SU-DHL-6 (cell line): ENCODE measurements around the gene CALN1.

Experiments
- H2AFZ ChIP-seq: fragments of 200-600 bp; sonication (generic); 2 replicates; pipeline ENCODE4 v1.6.1; 2014; ENCODE audit warnings: low read depth, mild to moderate bottlenecking, moderate library complexity, mixed read lengths, antibody characterized with exemption, low read length; ENCODE audit not compliant: severe bottlenecking
- H3F3A ChIP-seq: fragments of 200-600 bp; shearing (Covaris generic); 2 replicates; pipeline ENCODE4 v1.6.0; 2016; ENCODE audit warnings: antibody characterized with exemption, mild to moderate bottlenecking; ENCODE audit not compliant: insufficient read depth
- H3K27ac ChIP-seq: fragments of 200-600 bp; sonication (generic); 2 replicates; pipeline ENCODE4 v1.5.1; 2016; ENCODE audit warnings: low read depth, mild to moderate bottlenecking, low read length, moderate library complexity, mixed read lengths
- H3K27me3 ChIP-seq: fragments of 200-600 bp; sonication (generic), shearing (Covaris generic); 2 replicates; pipeline ENCODE4 v1.6.0; 2014; ENCODE audit warnings: mild to moderate bottlenecking, low read length
- H3K36me3 ChIP-seq: fragments of 200-600 bp; sonication (generic); 2 replicates; pipeline ENCODE4 v1.6.1; 2014; ENCODE audit warnings: mild to moderate bottlenecking, low read length, mixed read lengths
- H3K4me2 ChIP-seq: fragments of 300-600, 200-600 bp; shearing (Covaris generic), sonication (generic); 2 replicates; pipeline ENCODE4 v1.6.0; 2014; ENCODE audit warnings: low read length, low read depth, mild to moderate bottlenecking; ENCODE audit not compliant: poor library complexity, severe bottlenecking
- H3K4me3 ChIP-seq: fragments of 200-600 bp; sonication (generic); 2 replicates; pipeline ENCODE4 v1.5.1; 2014; ENCODE audit warnings: antibody characterized with exemption, low read length, mild to moderate bottlenecking, mixed read lengths; ENCODE audit not compliant: insufficient read depth, poor library complexity, severe bottlenecking
- H3K79me2 ChIP-seq: fragments of 200-600 bp; sonication (generic); 2 replicates; pipeline ENCODE4 v1.6.1; 2014; ENCODE audit warnings: mild to moderate bottlenecking, low read length, moderate library complexity; ENCODE audit not compliant: insufficient read depth
- H3K9ac ChIP-seq: fragments of 200-600 bp; sonication (generic); 2 replicates; pipeline ENCODE4 v1.7.0; 2014; ENCODE audit warnings: mild to moderate bottlenecking, low read length
- H3K9me2 ChIP-seq: fragments of 200-600 bp; sonication (generic); replicated peaks from 2 replicates; pipeline ENCODE4 v1.6.1; 2014; ENCODE audit warnings: low read length; ENCODE audit not compliant: insufficient read depth
- H3K9me3 ChIP-seq: fragments of 200-600 bp; sonication (generic); 2 replicates; pipeline ENCODE4 v1.6.1; 2014; ENCODE audit warnings: low read length, mixed read lengths; ENCODE audit not compliant: insufficient read depth
- H4K20me1 ChIP-seq: fragments of 200-600 bp; sonication (generic); 2 replicates; pipeline ENCODE4 v1.6.1; 2014; ENCODE audit warnings: low read depth, mild to moderate bottlenecking, antibody characterized with exemption, low read length, moderate library complexity, mixed read lengths
- CTCF ChIP-seq: fragments of 200-600 bp; sonication (generic); IDR thresholded peaks from one replicate; pipeline ENCODE4 v1.5.1; 2017; ENCODE audit warnings: antibody characterized with exemption, mild to moderate bottlenecking, low read length, moderate library complexity; ENCODE audit not compliant: insufficient read depth, poor library complexity, severe bottlenecking
- EZH2phosphoT487 ChIP-seq: fragments of 200-600 bp; sonication (generic), shearing (Covaris generic); conservative IDR thresholded peaks from 2 replicates; pipeline ENCODE4 v1.6.1; 2018; ENCODE audit warnings: mild to moderate bottlenecking, antibody characterized with exemption, low read length, moderate library complexity, mixed read lengths

The CALN1 gene

GRCh38 chr7:72062666-72063065 is 349.5 kb downstream of the CALN1 start:
- TF ChIP-seq EZH2phosphoT487 (no peak), CTCF (no peak)
- H3K36me3 ChIP-seq = no peaks in the 10 kb centered on the region
- H3K9me3 ChIP-seq = no peaks in the 10 kb centered on the region
- H3K9me2 ChIP-seq = no peaks in the 10 kb centered on the region
- no peak overlapping the region for H3K4me3 ChIP-seq
- no peak overlapping the region for H3K27ac ChIP-seq
- no peak overlapping the region for H2AFZ ChIP-seq
- no peaks in the 10 kb centered on the region for H4K20me1 ChIP-seq
- H3K79me2 ChIP-seq = no peaks in the 10 kb centered on the region
- no peak overlapping the region for H3K4me2 ChIP-seq
- H3K9ac ChIP-seq = no peak overlapping the region
- H3F3A ChIP-seq = no peaks in the 10 kb centered on the region
- H3K27me3 ChIP-seq = no peaks in the 10 kb centered on the region

GRCh38 chr7:72059925-72060324 is 352.2 kb downstream of the CALN1 start:
- Histone ChIP-seq H3K79me2 (no peaks in the 10 kb centered on the region), H3K27ac (no peak overlapping the region), H3K9me3 (no peaks in the 10 kb centered on the region), H2AFZ (no peak overlapping the region), H3K9me2 (no peaks in the 10 kb centered on the region), H3K4me3 (no peak overlapping the region), H3K4me2 (no peak overlapping the region), H3K9ac (no peak overlapping the region), H3K27me3 (no peaks in the 10 kb centered on the region), H4K20me1 (no peaks in the 10 kb centered on the region), H3F3A (no peaks in the 10 kb centered on the region), H3K36me3 (no peaks in the 10 kb centered on the region)
- TF ChIP-seq EZH2phosphoT487 = no peak
- TF ChIP-seq CTCF = no peak

- Histone ChIP-seq H3K4me2 (no peak overlapping the region), H3K36me3 (no peaks in the 10 kb centered on the region), H3K27me3 (no peaks in the 10 kb centered on the region), H3K27ac (no peak overlapping the region), H3K9ac (no peak overlapping the region), H3K4me3 (no peak overlapping the region), H3F3A (no peaks in the 10 kb centered on the region), H3K9me3 (no peaks in the 10 kb centered on the region), H3K79me2 (no peaks in the 10 kb centered on the region), H4K20me1 (no peaks in the 10 kb centered on the region), H2AFZ (no peak overlapping the region), H3K9me2 (no peaks in the 10 kb centered on the region)
- TF ChIP-seq CTCF (no peak), EZH2phosphoT487 (no peak)
These were observed 353.6 kb downstream of the CALN1 start for GRCh38 chr7:72058579-72058978.
